Activated CD8-positive, alpha-beta memory T cell treated with anti-CD3 and anti-CD28 coated beads for 36 hours (primary cell): Measurements from ENCODE around the gene TUFM. TPM values are rescaled to one million over a fixed set of nuclear protein-coding genes. Genes with fewer than 3 reads are reported as not detected.
"Not testable (repeated sequence)": the region's sequence is repeated elsewhere in the genome, so short reads cannot be mapped to it uniquely, and the experiment has no call there.

ENCODE experiments used
- CTCF ChIA-PET: fragments of 350-600 bp; sonication (Branson Sonifier 250); formaldehyde crosslinking; loops from one replicate; lab custom pipeline; 2021; ENCODE audit warnings: antibody characterized with exemption; lab: Charles Lee
- POLR2A ChIA-PET: fragments of 350-600 bp; sonication (Branson Sonifier 250); formaldehyde crosslinking; loops from one replicate; lab custom pipeline; 2021; ENCODE audit warnings: antibody characterized with exemption; lab: Charles Lee
- total RNA-seq, 2 experiments: library from RNA; stranded (reverse); gene quantifications; one replicate each; pipeline ENCODE4 v1.2.3, GENCODE V29; 2021

Gene TUFM
- total RNA-seq, result 100 to 1,000 TPM; 364 TPM

GRCh38 chr16:28846080-28846932 is at the start of gene TUFM:
Gene TUFM, minus strand, starts transcription at chr16:28846348. Its CDS starts 79 bp downstream, at chr16:28846269.
- CTCF ChIA-PET, result interaction anchor here (0.9 to 2.7 kb wide), 11 partner anchors 9 to 104 kb away, joined by 3 to 10 read pairs (median 3); partner anchors contain the start of genes ATXN2L, NFATC2IP, RABEP2 and SH2B1
- POLR2A ChIA-PET, result interaction anchor here (0.7 to 4.4 kb wide), 5 partner anchors 10 to 104 kb away, joined by 3 to 34 read pairs (median 7); partner anchors contain the start of genes ATXN2L, NFATC2IP and SH2B1

- CTCF ChIA-PET, result no interaction called here
- POLR2A ChIA-PET, result interaction anchor here (0.6 kb wide), 1 partner anchor 1581 kb away, joined by 4 read pairs; no protein-coding TSS in a partner anchor
Observed at GRCh38 chr16:28895609-28896008, 49.5 kb upstream of the TUFM start.

GRCh38 chr16:28893291-28893690 is 47.1 kb upstream of the TUFM start:
- ChIA-PET CTCF (no interaction called here), POLR2A (no interaction called here)

DNA sequence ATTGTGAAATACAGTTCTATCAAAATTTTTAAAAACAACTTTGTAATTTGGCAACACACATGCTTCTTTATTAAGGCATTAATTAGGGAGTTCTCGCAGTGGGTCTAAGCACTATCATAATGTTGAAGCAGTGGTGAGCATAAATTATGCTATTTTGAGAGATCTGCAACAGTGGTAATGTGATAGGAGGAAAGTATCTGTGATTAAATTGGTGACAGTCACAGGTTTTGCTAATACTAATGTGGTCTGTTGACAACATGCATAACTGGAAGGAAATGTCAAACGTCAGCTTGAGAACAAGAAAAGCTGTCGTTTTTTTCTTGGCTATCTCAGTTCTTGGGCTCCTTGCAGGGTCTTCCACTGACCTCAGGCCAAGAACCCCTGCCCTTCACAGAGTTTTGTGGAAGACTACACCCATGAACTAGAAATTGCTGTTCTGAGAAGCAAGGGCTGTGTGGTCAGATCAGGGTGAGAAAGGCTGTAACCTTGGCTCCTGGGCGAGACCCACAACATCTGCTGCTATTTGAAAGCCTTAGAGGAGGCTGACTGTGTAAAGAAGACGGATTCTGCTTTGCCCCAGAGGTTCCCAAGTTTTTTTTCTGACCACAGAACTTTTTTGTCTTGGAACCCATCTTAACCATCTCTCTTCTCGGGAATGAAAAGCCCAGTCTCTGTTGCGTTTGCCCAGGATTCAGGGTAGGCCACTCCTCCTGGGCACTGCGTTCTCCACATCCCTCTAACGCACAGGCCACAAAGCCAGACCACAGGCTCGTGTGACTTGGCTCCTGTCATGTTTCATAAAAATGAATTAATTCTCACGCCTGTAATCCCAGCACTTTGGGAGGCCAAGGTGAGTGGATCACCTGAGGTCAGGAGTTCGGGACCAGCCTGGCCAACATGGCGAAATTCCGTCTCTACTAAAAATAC is 46.1 kb upstream of the TUFM start:
- ChIA-PET CTCF (no interaction called here), POLR2A (no interaction called here)

GRCh38 chr16:28890355-28890754 is 44.2 kb upstream of the TUFM start:
- CTCF ChIA-PET, result interaction anchor here (0.7 to 0.9 kb wide), 2 partner anchors 26 to 36 kb away, joined by 3 read pairs; no protein-coding TSS in a partner anchor
- POLR2A ChIA-PET, result not testable (repeated sequence)

DNA sequence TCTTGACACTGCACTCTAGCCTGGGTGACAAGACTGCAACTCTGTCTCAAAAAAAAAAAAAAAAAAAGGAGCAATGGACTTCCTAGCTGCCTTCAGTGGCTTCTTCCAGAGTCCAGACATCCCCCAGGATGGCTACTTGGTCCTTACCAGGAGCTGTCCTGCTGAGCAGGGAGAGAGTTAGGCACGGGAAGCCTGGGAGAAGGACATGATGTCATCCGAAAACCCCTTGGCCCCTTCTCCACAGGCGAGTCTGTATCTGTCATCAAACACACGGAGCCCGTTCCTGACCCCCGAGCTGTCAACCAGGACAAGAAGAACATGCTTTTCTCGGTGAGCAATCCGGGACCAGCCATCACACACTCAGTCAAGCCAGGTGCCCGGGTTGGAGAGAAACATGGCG is 40.8 kb upstream of the TUFM start:
- CTCF ChIA-PET, result no interaction called here
- POLR2A ChIA-PET, result interaction anchor here (0.6 kb wide), 1 partner anchor 393 kb away, joined by 3 read pairs; no protein-coding TSS in a partner anchor

DNA sequence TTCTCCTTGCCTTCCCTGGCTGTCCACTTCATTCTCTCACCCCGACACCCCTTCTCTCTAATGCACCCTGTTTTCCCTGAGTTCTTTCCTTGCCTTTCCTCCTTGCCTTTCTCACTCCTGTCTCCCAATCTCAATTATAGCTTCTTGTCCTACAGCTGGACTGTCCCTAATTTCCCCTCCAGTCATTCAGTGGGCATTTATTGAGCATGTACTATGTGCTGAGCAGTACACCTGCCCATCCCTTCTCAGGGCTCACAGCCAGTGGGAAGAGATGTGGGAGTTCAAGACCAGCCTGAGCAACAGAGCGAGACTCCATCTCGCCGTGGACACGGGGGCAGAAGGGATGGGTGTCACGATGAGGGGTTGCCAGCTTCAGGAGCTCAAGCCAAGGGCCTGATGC is 37.9 kb upstream of the TUFM start:
- ChIA-PET POLR2A (interaction anchor here (1.0 kb wide), 1 partner anchor 35 kb away, joined by 3 read pairs; no protein-coding TSS in a partner anchor), CTCF (interaction anchor here (1.0 kb wide), 1 partner anchor 61 kb away, joined by 3 read pairs; no protein-coding TSS in a partner anchor)

DNA sequence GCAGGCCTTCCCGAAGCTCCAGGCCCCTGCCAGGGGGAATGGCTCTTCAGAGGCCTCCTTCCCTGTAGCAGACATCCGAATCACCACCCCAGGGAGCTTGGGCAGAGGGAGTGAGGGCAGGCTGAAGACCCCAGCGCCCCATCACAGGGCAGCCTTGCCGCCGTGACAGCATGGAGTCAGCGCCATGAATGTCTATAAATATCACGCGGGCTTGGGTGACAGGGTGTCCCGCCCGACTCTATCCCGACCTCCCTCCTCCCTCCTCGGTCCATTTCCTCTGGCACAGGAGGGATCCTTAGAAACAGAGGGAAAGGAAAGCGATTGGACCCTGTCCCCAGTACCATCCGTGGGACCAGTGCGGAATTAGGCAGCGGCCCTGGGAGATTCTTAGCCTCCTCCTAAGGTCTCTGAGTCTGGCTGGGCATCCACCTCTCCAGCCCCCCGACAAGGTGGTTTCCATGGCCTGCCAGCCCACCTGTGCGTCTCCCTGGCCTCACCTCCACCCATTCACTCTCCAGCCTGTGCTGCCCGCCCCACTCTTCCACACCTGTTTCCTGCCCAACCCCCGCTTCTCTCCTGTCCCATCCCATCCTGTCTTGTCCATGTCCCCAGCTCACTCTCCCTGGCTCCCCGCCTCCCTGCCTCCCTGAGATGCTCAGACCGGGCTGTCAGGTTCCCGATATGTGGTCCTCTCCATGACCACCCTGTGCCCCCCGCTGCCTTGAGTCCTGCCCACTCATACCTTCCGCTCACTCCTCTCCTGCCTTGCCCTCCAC is 37.3 kb upstream of the TUFM start:
- ChIA-PET POLR2A (interaction anchor here (1.0 kb wide), 1 partner anchor 36 kb away, joined by 3 read pairs; no protein-coding TSS in a partner anchor), CTCF (interaction anchor here (1.0 kb wide), 1 partner anchor 62 kb away, joined by 3 read pairs; no protein-coding TSS in a partner anchor)

- ChIA-PET POLR2A (no interaction called here), CTCF (no interaction called here)
Observed at GRCh38 chr16:28882551-28883160, 36.5 kb upstream of the TUFM start.

- POLR2A ChIA-PET, CTCF ChIA-PET: not testable (repeated sequence)
Observed at GRCh38 chr16:28881565-28881964, 35.4 kb upstream of the TUFM start.

DNA sequence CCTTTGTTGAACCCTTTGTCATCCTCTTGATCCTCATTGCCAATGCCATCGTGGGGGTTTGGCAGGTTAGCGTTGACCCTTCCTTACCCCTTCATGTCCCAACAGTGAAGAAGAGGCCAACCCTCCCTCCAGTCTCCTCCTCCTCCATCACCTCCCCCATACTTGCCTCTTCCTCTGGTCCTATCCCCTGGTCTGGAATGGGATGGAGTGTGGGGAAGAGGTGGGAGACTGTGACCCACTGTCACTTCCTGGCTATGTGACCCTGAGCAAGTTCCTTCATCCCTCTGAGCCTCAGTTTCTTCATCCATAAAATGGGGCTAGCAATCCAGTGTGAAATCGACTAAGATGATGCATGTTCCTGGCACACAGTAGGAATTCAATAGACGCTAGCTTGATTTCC is 34.8 kb upstream of the TUFM start:
- ChIA-PET POLR2A (interaction anchor here (0.7 kb wide), 1 partner anchor 19 kb away, joined by 3 read pairs; no protein-coding TSS in a partner anchor), CTCF (interaction anchor here (0.6 kb wide), 1 partner anchor 901 kb away, joined by 3 read pairs; no protein-coding TSS in a partner anchor)

DNA sequence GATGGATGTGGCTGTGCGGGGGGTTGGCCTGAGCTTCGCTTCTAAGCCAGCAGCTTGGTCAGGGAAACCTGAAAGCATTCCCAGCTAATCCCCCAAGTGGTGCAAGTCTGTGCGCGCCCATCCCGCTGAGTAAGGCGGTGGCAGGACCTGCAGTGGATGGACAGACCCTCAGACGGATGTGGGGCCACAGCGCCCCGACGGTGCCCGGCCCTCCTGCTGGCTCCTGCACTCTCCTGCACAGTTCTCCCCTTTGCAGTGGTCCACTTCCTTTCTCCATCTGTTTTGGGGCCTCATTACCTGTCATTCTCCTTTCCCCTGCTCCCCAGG is 34.4 kb upstream of the TUFM start:
- CTCF ChIA-PET, result interaction anchor here (0.6 kb wide), 1 partner anchor 900 kb away, joined by 3 read pairs; no protein-coding TSS in a partner anchor
- POLR2A ChIA-PET, result interaction anchor here (0.5 to 1.4 kb wide), 4 partner anchors 18 to 194 kb away, joined by 3 to 7 read pairs (median 4); no protein-coding TSS in a partner anchor

DNA sequence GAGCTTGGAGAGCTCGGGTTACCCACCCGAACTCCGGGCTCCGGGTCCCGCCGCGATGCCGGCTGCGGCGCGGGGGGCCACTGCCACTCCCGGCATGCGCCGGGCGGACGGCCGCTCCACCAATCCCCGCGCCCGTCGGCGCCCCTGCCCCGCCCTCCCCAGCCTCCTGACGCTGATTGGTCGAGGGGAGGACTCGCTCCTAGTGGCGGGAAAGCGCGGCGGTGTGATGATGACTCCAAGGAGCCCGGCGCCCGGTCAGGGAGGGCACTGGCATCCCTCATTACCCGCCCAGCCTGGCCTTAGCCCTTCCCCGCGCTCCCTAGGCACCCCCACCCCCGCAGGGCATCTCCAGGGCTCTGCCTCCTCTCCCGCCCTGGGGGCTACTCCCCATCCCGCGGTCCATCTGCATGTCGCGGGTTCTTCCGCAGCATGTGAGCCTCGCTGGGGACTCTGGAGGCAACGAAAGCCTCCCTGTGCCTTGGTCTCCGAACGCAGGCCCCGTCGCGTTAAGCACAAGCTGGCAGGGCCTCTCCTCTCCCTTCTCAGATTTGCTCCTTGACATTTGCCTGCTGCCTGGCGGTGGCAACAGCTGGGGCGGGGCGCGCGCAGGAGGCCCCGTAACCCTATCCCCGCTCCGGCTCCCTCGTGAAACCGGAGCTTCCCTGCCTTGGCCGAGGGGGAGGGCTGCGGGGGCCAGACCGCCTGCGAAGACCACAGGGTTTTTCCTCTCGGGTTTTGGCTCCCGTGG is 33.9 kb upstream of the TUFM start:
- ChIA-PET CTCF (interaction anchor here (0.6 kb wide), 1 partner anchor 900 kb away, joined by 3 read pairs; no protein-coding TSS in a partner anchor), POLR2A (interaction anchor here (0.5 to 1.4 kb wide), 7 partner anchors 15 to 194 kb away, joined by 3 to 7 read pairs (median 3); no protein-coding TSS in a partner anchor)

DNA sequence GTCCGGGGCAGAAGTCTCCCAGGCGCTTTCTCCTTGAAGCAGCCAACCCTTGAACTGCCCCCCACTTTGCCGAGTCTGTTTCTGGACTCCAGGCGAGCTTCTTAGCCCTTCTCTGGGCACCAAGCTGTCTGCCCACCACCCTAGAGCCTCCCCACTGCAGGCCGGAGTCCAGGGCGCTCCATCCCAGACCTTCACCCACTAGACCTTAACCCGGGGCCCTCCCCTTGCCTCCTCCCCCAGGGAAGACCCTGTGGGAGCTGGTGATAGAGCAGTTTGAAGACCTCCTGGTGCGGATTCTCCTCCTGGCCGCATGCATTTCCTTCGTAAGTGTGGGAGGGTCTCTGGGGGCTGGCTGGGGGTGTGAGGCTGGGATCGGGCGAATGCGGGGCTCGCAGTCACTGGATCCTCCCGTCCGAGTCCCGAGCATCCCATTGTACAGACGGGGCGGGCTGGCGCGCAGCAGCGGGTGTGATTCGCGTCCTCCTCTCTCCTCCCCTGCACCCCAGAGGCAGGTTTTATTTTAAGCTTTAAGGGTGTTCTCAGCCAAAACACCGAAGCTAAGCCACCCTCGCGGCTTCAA is 33.2 kb upstream of the TUFM start:
- ChIA-PET POLR2A (interaction anchor here (0.8 to 1.4 kb wide), 4 partner anchors 15 to 67 kb away, joined by 3 to 6 read pairs (median 4); no protein-coding TSS in a partner anchor), CTCF (interaction anchor here (0.6 to 1.9 kb wide), 4 partner anchors 14 to 107 kb away, joined by 3 to 7 read pairs (median 4); no protein-coding TSS in a partner anchor)

GRCh38 chr16:28878083-28878926 is 32.2 kb upstream of the TUFM start, which contains the start of gene ATP2A1:
Gene ATP2A1, plus strand, starts transcription at chr16:28878488. Its CDS starts 184 bp downstream, at chr16:28878672.
- ChIA-PET POLR2A (interaction anchor here (1.1 kb wide), 1 partner anchor 14 kb away, joined by 3 read pairs; no protein-coding TSS in a partner anchor), CTCF (interaction anchor here (1.5 to 1.9 kb wide), 3 partner anchors 13 to 109 kb away, joined by 3 to 7 read pairs (median 5); no protein-coding TSS in a partner anchor)
